GM19351 (cell line): ENCODE data around the gene ZBTB7B.

Experiments used
- ATAC-seq: cut with Tn5 transposase; IDR thresholded peaks from one replicate; pipeline ENCODE4 v1.9.1; 2021; ENCODE audit warnings: mild to moderate bottlenecking, moderate library complexity; ENCODE audit not compliant: unreplicated experiment

Gene ZBTB7B

DNA sequence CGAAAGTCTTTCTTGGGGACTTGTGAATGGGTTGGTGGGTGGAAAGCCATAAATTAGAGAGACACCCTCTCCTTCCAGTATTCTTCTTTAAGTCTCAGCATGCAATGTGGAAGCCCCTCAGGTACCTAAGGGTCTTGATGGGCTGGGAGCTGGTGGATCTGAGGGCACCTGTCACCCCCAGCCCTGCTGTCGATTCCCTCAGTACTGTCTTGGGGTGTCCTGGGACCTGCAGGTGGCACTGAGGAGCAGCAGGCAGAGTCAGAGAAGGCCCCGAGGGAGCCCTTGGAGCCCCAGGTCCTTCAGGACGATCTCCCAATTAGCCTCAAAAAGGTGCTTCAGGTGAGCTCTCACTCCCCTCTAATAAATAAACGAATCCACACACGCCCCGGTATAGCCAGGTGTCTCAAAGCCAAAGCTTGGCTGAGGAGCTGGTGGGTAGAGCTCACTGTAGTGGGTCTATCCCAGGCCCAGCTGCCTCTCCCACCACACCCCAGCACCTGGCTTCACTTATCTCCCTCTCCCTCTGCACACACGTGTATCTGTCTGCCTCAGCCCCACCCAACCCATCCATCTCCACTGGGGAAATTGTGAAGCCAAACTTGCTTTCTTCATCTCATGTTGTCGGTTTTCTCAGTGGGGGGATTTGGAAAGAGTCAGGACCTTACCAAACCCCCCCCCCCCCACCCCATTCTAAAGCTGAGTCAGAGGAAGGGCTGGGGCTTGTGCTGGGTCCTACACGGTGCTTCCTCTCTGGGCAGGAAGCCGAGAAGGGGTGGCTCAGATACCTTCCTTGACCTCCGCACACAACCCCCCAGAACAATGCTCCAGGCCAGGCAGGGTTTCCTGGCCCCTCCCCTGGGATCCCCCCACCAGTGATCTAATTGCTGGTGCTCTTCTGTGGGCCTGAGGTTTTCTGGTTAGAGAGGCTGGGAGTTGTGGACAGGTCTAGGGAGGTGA lies 50.1 kb downstream of the ZBTB7B start:
- ATAC-seq, result no peak

DNA sequence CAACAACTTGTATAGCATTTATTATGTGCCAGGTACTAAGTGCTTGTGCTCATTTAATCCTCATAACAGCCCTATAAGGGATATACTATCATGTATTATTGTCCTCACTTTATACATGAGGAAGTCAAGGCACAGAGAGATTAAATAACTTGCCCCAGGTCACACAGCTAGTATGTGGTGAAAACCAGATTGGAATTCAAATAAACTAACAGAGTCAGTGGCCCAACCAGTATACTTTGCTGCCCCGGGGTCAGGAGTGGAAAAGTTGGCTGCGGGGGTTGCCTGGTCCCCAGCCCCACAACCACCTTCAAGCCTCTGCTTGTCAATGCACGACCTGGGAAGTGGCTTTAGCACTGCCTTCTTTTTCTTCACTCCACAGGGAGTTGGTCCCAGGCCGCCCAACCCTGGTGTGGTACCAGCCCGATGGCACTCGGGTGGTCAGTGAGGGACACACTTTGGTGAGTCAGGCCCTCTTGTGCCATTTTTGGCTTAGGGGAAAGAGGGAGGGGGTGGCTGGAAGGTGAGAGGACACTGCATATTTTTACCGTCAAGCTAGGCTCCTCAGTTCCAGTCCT lies 51.0 kb downstream of the ZBTB7B start:
- no peak for ATAC-seq

DNA sequence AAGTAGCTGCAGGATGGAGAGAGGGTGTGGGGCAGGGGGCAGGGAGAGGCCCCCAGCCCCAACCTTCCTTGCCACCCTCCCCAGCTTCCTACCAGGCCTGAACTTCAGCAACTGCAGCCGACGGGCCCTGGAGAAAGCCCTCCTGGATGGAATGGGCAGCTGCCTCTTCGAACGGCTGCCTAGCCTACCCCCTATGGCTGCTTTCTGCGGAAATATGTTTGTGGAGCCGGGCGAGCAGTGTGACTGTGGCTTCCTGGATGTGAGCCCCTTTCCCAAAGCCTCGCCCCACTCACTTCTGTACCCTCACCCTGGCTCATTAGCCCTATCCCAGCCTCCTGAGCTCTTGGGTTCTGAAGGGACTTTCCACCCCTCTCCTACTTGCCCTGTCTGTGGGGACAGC lies 54.5 kb downstream of the ZBTB7B start:
- no peak for ATAC-seq

DNA sequence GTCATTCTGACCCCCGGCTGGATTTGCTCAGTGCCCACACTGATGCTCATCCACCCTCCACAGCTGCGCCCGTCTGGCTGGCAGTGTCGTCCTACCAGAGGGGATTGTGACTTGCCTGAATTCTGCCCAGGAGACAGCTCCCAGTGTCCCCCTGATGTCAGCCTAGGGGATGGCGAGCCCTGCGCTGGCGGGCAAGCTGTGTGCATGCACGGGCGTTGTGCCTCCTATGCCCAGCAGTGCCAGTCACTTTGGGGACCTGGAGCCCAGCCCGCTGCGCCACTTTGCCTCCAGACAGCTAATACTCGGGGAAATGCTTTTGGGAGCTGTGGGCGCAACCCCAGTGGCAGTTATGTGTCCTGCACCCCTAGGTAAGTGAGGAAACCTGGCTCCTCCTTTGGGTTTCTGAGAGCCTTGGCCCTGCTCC lies 55.2 kb downstream of the ZBTB7B start:
- ATAC-seq, result no peak

DNA sequence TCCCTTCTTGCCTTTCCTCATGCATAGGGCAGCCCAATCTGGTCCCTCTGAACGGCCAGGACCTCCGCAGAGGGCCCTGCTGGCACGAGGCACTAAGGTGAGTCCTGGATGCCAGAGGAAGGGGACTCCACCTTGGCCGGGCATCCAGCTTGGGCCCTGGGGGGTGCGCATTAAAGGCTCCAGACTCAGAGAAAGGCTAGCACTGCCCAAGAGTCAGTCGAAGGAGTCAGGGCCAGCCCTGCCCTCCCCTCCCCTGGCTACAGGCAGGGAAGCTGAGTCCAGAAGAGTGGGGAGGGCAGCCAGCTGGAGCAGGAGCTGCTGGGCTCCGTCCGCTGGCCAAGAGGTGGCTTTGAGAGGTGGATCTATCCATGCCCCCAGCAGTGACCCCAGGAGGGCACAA lies 58.1 kb downstream of the ZBTB7B start:
- no peak for ATAC-seq

DNA sequence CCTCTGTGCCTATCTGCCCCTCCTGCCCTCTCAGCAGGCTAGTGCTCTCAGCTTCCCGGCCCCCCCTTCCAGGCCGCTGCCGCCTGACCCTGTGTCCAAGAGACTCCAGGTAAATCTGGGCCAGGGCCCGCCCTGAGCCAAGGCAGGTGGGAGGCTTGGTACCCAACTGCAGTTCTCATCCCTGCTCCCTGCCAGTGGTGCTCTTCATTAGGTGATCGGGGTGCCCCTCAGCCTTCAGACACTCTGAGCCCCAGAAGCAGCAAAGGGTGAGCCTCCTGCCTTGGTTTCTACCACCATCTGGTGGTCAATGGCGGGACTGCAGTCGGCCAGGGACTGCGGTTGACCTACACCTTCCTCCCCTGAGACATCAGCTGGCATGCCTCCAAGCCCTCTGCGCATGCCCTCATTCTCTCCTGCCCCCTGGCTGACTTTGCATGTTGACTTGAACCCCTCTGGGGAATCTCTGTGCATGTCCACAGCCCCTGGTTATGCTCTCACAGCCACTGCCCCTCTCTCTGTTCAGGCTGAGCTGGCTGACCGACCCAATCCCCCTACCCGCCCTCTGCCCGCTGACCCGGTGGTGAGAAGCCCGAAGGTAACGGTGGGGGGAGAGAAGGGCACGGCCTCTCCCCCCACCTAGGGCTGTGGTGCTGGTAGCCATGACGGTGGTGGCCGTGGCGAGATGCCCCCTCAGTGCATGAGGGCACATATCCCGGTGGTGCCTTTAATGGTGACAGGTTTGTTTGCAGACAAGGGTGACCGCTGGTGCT lies 59.0 kb downstream of the ZBTB7B start:
- no peak for ATAC-seq

DNA sequence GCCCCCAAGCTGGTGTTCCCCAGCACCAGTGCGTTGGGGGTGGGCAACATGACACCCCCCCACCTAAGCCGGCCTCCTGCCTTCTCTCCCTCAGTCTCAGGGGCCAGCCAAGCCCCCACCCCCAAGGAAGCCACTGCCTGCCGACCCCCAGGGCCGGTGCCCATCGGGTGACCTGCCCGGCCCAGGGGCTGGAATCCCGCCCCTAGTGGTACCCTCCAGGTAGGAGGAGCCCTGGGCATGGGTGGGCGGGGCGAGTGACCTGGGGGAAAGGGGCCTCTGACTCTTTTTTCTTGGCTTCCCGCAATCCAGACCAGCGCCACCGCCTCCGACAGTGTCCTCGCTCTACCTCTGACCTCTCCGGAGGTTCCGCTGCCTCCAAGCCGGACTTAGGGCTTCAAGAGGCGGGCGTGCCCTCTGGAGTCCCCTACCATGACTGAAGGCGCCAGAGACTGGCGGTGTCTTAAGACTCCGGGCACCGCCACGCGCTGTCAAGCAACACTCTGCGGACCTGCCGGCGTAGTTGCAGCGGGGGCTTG lies 59.6 kb downstream of the ZBTB7B start:
- no peak for ATAC-seq

DNA sequence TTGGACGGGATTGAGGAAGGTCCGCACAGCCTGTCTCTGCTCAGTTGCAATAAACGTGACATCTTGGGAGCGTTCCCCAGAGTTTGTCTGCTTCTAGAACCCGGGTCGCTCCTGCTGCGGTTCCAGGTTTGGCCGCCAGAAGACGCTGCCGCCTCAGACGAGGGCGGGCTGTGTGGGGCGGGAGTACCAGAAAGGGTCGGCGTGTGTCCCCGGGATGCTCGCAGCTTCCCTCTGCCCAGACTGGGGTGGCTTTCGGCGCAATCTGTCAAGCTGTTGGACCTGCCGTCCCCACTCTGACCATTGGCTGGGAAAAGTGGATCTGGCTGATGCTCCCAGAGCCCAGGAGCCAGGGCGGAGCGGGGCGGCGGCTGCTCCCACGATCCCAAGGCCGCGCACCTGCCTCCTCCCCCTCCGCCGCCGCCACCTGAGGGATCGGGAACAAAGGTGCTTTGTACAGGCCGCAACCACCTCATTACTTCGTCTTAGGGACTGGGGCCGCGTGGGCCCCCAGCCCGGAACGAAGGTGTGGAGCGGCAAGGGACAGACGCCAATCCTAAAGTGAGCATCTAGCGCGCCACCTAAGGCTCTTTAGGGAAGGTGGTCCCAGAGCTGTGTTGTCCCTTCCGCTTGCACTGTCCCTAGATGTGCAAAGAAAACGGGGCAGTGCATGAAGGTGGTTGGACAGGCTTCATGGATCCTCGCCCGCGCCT lies 60.3 kb downstream of the ZBTB7B start:
- ATAC-seq, result peak; percentile 8

DNA sequence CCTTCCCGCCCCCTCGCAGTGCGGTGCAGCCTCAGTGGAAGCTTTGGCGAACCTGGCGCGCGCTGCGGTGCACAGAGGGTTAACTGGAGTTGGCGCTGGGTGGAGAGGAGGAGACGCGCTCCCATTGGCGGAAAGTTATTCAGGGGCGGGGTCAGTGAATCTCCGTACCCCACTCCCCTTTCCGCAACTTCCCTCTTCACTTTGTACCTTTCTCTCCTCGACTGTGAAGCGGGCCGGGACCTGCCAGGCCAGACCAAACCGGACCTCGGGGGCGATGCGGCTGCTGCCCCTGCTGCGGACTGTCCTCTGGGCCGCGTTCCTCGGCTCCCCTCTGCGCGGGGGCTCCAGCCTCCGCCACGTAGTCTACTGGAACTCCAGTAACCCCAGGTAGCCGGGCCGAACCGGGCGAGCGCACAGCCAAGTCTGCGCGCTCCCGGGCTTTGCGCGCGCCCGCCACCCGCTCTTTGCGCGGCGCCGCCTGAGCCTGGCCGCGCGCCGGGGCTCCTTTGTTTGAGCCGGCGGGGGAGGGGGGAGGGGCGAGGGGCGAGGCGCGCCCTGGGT lies 61.0 kb downstream of the ZBTB7B start, which contains the start of gene EFNA4:
TSS of gene EFNA4 (plus strand) at position 191 of the 561 bp plus-strand sequence. CDS start at position 275, 84 bp downstream.
- peak; percentile 60 for ATAC-seq

DNA sequence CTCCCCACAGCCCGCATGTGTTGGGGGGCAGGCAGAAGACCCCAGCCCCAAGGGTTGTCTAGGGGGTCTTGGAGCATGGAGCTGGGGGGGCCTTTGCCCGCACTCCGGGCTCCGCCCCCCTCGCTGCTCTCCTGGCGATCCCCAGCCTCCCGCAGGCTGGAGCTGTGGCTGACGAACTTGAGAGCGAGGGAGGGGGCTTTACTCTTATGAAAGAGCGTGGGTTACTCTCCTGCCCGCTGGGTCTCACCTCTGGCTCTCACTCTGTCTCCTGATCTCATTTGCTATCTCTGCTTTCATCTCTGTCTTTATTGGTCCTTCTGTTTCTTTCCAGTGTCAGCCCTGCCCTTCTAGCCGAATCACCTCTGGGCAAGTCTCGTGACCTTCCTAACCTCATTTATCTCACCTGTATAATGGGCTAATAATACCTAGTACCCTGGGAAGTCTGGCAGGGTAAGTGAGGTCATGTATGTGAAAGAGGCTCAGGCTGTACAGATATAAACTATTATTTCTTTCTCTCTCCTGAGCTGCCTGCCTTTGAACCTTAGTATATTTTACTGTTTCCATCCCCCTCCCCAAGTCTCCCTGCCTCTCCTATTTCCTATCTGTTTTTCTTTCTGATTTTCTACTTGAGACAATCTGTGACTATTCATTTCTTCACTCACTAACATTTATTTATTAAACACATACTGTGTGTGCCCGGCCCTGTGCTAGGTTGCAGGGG lies 61.7 kb downstream of the ZBTB7B start:
- peak; percentile 31 for ATAC-seq

DNA sequence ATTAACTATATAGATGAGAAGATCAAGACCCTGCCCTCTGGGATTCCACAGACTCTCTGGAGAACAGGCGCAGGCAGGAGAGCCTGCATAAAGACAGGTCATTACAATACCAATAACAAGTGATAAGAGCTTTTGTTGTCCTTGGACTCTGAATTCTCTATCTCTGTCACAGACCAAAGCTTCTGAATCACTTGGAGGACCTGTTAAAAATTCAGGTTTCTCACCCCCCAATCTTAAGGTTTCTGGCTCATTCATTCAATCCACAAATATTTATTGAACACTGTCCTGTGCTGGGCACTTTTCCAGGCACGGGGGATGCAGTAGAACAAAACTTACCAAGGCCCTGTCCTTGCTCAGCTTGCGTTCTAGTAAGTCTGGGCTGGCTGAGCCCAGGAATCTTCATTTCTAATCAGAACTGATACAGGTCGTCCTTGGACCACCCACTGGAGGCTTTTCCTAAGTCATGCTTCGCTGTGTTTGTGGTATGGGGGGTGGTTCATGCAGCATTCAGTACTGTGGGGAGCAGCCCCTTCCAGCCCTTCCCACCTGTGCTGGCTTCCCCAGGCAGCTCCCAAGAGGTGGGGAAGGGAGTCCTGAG lies 62.3 kb downstream of the ZBTB7B start:
- ATAC-seq, result no peak

DNA sequence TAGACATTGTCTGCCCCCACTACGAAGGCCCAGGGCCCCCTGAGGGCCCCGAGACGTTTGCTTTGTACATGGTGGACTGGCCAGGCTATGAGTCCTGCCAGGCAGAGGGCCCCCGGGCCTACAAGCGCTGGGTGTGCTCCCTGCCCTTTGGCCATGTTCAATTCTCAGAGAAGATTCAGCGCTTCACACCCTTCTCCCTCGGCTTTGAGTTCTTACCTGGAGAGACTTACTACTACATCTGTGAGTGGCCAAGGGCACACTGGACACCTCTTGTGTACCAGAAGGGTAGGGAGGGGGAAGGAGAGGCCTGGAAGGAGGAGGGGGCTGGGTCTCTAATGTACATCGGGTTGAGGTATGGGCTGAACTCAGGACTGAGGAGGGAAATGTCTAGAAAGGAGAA lies 64.2 kb downstream of the ZBTB7B start:
- no peak for ATAC-seq
